Left ventricle myocardium superior (tissue), 1 donor: ENCODE measurements around the gene EPHA6. TPM values are rescaled to one million over a fixed set of nuclear protein-coding genes. Genes with fewer than 3 reads are reported as not detected.

Source experiments
- ATAC-seq: fragments of 200-7000 bp; cut with Tn5 transposase; one replicate; pipeline ENCODE4 v1.9.1; 2020; ENCODE audit warnings: mild to moderate bottlenecking, moderate library complexity
- DNase-seq: peaks from one replicate; pipeline ENCODE4 v3.0.0-alpha.2; 2020
- intact Hi-C: fragments of 100-400 bp; cut with micrococcal nuclease; formaldehyde crosslinking; loops from one replicate; pipeline ENCODE4 v1.11.0; 2022
- total RNA-seq: library from RNA; stranded (reverse); fragmentation: NEBNext Ultra II Directional; extraction: Animal tissue kit (Norgen Biotek cat#: 25700); gene quantifications from one replicate; pipeline ENCODE4 v1.2.1, GENCODE V29; 2021
- donor health status: DM: no; HTN: yes; CAD: no; lungs with severe emphysema.

The EPHA6 gene
- total RNA-seq, 1 donor from 2014 or later, result 0.52 TPM

DNA sequence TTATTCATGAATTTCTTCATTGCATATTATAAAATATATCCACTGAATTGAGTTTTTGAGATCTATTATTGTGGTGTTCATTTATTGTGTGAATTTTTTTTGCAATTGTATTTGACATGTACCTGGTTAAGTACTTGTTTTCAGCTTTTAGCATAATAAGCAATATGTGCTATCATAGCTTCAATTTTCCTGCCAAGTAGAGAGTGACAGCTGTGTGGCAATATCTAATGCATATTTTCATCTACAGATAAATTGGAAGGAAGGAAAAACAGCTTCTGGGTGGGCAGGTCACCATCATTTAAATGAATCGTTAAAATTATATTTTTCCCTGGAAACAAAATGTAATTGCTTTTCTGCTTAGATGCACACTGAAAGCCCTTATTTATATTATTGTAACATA, 296.9 kb downstream of the EPHA6 start:
- intact Hi-C loops, result no loop called here
- ATAC-seq, result no peak

GRCh38 chr3:97121386-97121785, 307.0 kb downstream of the EPHA6 start:
- intact Hi-C loops, result no loop called here
- no peak for DNase-seq
- ATAC-seq, result no peak

More for the DNA sequence above, 296.9 kb downstream of the EPHA6 start:
- no peak for DNase-seq

DNA sequence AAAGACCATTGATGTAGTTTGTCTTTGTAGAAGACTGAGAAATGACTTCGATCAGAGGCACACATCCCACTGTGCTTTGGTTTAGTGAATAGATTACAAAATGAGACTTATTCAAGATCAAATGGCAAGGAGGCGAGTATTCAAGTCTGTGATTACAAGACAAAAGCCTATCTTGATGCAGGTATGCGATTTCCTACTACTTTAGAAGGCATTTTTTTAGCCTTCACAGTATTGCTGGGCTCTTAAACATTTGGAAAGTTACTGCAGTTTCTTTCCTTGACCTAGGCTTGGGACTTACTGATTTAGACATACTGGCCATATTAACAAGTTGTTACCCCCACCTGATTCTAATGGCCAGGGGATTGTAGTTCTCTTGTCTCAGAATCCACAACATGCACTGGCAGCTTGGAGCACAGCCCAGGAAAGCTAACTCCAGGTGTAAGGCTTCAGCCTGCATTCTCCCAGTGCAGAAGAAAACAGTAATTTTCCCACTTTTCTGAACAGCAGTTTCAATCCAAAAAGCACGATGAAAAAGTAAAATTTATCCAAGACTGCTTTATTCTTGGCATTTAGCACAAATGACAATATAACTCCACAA, 311.6 kb downstream of the EPHA6 start:
- intact Hi-C loops, result no loop called here
- ATAC-seq (no peak), DNase-seq (no peak)

DNA sequence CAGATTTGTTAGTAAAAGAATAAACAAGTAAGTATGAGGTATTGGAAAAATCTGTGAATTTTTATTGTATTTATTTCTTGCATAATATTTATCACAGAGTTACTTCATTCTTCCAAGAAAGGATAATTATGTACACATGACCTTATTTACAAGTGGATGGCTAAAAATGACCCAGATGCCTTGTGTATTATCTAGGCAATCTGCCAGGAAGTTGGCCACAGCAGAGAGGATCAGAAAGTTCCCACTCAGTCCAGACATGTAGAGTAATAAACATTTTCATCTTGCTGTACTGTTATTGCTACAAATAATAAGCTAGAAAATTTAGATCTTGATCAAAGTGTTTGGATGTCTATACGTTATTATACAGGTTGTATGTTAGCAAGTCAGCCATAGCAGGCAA, 317.1 kb downstream of the EPHA6 start:
- intact Hi-C loops, result no loop called here
- ATAC-seq, result no peak
- DNase-seq, result no peak

DNA sequence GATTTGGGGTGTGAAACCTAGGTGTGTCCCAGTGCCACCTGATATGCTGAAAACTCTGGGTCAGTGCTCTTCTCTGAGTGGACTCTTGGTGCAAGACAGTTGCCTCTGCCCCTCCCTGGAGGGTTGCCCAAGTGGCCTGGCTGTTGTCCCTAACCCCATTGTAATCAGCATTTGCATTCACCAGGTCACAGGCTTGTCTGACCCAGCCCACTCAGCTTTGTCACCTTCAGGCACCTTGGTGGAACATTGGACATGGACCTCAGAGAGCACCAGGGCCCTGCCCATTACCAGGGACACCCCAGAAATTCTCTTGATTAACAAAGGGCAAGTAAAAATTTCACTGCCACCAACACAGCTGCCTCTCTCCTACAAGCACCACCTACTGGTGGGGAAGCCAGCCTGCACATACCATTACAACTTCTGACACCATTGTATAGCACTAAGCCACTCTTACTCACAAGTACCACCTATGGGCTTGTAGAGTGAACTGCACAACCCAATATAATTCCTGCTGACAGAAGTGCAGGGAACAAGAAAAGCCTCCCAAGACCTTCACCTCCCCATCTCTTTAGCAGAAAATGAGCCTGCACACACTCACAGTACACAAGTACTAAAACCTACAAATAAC, 324.6 kb downstream of the EPHA6 start:
- ATAC-seq (no peak), DNase-seq (no peak)
- intact Hi-C loops, result no loop called here

DNA sequence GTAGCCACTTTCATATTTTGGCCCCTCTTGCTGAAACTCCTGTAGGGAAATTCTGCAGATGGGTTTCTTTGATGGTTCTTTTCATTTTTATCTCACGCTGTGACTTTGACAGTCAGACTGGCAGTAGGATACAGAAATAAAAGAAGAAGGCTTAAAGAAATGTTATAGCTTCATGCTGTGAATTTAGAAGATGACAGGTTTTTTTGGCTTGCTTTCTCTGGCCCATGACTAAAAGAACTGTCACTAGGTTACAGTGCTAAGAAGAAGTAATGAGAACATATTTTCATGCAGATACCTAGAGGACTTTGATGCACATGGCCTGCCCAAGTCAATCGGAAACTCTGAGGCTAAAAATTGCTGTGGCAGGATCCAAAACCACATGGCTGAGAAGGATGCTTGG, 334.5 kb downstream of the EPHA6 start:
- no peak for DNase-seq
- intact Hi-C loops, result no loop called here
- ATAC-seq, result no peak

- intact Hi-C loops, result no loop called here
- no peak for ATAC-seq
- no peak for DNase-seq
Observed at GRCh38 chr3:97161169-97161568, 346.8 kb downstream of the EPHA6 start.

GRCh38 chr3:97177242-97177641, 362.8 kb downstream of the EPHA6 start:
- intact Hi-C loops, result no loop called here
- no peak for DNase-seq
- no peak for ATAC-seq

GRCh38 chr3:97181704-97182103, 367.3 kb downstream of the EPHA6 start:
- DNase-seq (no peak), ATAC-seq (no peak)
- intact Hi-C loops, result no loop called here

DNA sequence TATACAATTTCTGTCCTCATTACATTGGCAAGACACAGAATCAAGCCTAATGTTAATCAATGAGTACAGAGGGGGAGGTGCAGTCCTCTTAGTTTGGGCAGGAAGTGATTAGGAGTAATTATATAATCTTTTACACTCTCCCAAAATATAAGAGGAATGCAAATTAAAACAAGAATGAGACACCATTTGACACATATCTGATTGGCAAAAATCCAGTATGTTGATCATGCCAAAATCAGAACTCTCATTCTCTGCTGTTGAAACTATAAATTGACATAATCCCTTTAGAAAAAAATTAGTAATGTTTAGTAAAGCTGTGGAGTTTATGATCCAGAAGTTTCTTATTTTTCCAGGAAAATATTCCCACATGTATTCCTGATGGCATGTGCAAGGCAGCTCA, 373.4 kb downstream of the EPHA6 start:
- intact Hi-C loops, result no loop called here
- DNase-seq (no peak), ATAC-seq (no peak)

GRCh38 chr3:97189835-97190234, 375.4 kb downstream of the EPHA6 start:
- intact Hi-C loops, result no loop called here
- no peak for ATAC-seq

DNA sequence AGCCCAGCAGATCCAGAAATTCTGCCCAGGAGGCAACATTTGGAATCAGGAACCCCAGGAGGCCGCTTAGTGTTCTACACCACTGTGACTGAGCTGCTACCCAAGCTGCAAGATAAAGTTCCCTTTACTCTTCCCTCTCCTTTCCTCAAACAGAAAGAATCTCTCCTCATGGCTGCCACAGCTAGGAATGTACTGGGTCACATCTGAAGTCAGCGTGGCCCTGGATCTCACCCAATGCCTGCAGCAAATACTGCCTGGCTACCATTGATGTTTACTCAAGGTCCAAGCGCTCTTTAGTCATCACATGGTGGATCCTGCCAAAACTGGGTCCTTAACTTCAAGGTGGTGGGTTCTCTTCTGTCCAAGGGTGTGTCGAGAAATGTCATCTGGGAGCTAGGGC, 382.7 kb downstream of the EPHA6 start:
- intact Hi-C loops, result no loop called here
- no peak for DNase-seq
- ATAC-seq, result no peak

More at GRCh38 chr3:97189835-97190234, 375.4 kb downstream of the EPHA6 start:
- DNase-seq, result no peak

- intact Hi-C loops, result no loop called here
- ATAC-seq (no peak), DNase-seq (no peak)
Observed at GRCh38 chr3:97197830-97198229, 383.4 kb downstream of the EPHA6 start.

DNA sequence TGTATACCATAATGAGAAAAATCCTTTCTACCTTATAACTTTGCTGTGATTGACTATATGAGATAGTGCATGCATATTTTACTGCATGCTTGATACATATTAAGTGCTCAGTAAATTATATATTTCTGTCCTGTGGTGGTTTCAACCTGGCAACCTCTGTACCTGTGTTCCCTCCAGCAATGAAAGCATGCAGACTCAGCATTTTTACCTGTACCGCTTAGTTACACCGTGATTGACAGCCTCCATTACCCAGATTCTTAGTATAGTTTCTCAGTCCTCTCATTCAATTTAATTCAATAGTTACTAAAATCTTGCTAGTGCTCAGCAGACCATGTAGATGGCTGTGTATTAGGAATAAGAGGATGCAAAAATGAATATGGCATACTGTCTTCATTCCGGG, 386.0 kb downstream of the EPHA6 start:
- intact Hi-C loops, result no loop called here
- no peak for ATAC-seq

DNA sequence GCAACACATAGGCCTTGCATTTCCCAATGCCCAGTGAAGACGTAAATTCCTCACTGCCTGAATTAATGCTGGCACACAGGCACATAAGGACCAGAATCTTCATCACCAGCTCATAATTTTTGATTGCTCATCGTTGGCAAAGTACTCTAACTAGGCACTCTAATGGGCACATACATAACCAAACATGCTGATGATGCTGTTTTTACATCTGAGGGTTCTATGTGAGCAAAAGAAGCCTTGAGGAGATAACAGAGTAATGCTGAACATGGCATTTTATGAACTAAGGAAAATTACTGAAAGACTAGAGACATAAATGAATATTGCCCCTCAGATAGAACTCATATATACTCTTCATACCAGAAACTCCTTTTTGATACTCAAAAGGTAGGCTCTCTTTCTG, 387.4 kb downstream of the EPHA6 start:
- intact Hi-C loops, result no loop called here
- ATAC-seq (no peak), DNase-seq (no peak)

More for the DNA sequence above, 386.0 kb downstream of the EPHA6 start:
- DNase-seq, result no peak

- intact Hi-C loops, result no loop called here
- ATAC-seq (no peak), DNase-seq (no peak)
Observed at GRCh38 chr3:97228966-97229365, 414.6 kb downstream of the EPHA6 start.

DNA sequence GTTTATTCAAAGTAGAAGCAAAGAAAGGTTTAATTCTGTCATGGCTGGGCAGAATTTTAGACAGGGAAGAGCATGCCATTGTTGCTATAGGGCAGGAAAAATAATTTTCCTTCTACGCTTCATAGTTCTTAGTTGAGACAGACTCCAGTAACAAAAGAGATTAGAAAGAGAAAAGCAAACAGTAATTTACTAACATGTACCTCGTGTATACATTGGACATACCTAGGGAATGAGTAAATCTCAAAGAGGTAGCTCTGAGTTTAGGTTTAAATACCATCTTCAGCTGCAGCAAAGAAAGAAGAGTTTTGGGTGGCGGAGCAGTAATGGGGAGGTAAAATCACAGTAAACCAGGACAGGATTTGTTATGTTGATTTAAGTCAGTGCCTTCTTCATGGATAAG, 416.1 kb downstream of the EPHA6 start:
- no peak for ATAC-seq
- DNase-seq, result no peak
- intact Hi-C loops, result no loop called here

DNA sequence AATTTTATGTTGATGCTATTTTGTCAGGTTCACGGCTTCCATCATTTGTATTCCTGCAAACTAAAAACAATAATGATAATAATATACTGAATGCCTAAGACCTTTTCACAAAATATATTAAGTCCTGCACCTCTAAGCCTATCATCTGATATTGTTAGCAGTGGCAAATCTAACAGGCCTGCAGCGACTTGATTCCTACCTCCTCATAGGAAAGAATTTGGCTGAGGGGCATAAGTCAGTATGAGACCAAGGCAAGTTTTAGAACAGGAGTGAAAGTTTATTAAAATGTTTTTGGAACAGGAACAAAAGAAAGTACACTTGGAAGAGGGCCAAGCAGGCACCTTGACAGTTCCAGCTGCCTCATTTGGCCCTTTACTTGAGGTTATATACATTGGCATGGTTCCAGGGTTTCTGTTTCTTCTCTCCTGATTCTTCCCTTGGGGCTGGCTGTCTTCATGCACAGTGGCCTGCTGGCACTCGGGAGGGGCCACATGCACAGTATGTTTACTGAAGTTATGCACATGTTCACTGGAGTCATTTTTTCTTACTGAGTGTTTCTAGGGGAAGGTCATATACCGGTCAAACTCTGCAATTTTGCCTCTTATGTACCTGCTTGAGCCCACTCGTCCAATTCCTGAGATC, 418.1 kb downstream of the EPHA6 start:
- ATAC-seq (no peak), DNase-seq (no peak)
- intact Hi-C loops, result no loop called here

DNA sequence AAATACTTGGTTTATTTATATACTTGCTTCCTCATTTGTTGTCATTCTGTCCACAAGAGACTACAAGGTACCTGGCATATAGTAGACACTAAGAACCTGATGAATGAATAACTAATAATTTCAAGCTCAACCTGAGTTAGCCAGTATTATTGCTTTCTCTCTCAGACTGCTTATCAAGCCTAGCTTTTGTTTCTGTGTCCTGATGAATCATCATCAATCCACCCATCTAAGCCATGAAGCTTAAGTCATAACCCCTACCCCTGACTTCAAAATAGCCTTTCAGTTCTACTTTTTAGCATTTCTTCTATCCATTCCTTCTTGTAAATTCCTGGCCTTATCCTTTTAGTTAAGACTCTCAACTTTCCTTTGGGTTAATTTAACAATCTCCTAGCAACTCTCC, 420.8 kb downstream of the EPHA6 start:
- no peak for DNase-seq
- ATAC-seq, result no peak
- intact Hi-C loops, result no loop called here

DNA sequence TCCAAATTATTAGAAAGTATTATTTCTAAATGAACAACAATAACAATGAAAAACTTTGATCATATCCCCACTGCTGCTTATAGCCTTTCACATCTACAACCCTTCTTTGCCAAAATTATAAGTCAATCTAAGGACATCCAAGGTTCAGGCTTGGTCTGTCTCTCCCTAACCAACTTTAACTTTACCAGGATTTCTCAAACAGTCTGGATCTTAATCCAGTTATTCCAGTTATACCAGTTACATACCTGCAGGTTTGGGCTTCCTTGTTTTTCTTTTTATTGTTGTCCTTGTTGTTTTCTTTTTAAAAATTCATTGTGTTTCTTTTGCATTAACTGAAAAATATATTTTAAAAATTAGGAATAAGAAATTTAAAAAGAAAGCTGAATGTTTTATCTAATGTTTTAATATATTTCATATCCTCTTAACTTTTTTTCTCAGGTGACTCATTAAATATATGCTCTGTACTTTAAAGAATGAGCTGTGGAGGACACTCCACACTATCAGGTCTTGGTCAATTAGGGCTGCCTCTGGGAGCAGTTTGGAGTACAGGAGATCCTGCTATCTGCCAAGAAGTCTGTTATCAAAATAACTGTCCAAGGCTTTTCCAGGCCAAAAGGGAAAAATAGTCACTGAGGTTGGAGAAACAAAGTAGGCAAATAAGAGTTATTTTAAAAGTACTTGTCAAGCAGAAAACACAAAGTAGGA, 421.4 kb downstream of the EPHA6 start:
- intact Hi-C loops, result no loop called here
- DNase-seq (no peak), ATAC-seq (no peak)
